GM21619 (cell line): Measurements from ENCODE around the gene MED16.
A peak's percentile ranks its signal among the peaks of the same experiment; 100 is the strongest.

Source experiments
- ATAC-seq: cut with Tn5 transposase; IDR thresholded peaks from one replicate; pipeline ENCODE4 v1.9.1; 2021; ENCODE audit not compliant: unreplicated experiment

The MED16 gene, protein sequence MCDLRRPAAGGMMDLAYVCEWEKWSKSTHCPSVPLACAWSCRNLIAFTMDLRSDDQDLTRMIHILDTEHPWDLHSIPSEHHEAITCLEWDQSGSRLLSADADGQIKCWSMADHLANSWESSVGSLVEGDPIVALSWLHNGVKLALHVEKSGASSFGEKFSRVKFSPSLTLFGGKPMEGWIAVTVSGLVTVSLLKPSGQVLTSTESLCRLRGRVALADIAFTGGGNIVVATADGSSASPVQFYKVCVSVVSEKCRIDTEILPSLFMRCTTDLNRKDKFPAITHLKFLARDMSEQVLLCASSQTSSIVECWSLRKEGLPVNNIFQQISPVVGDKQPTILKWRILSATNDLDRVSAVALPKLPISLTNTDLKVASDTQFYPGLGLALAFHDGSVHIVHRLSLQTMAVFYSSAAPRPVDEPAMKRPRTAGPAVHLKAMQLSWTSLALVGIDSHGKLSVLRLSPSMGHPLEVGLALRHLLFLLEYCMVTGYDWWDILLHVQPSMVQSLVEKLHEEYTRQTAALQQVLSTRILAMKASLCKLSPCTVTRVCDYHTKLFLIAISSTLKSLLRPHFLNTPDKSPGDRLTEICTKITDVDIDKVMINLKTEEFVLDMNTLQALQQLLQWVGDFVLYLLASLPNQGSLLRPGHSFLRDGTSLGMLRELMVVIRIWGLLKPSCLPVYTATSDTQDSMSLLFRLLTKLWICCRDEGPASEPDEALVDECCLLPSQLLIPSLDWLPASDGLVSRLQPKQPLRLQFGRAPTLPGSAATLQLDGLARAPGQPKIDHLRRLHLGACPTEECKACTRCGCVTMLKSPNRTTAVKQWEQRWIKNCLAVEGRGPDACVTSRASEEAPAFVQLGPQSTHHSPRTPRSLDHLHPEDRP

DNA sequence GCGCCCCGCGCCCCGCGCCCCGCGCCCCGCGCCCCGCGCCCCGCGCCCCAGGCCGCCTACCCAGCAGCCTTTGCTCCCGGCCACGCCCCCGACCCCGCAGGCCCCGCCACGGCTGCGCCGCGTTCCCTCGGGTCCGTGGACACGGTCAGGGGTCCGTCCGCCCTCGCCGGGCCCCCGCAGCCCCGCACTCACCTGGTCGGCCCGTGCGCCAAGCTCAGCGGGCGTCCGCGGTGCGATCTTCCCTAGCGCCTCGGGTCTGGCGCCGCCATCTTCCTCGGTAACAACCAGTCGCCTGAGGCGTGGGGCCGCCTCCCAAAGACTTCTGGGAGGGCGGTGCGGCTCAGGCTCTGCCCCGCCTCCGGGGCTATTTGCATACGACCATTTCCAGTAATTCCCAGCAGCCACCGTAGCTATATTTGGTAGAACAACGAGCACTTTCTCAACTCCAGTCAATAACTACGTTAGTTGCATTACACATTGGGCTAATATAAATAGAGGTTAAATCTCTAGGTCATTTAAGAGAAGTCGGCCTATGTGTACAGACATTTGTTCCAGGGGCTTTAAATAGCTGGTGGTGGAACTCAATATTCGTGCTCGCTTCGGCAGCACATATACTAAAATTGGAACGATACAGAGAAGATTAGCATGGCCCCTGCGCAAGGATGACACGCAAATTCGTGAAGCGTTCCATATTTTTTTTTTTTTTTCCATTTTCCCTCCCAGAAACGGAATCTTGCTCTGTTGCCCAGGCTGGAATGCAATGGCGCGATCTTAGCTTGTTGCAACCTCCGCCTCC is at the start of gene MED16, which contains the start of gene RNU6-9:
TSS of gene MED16 (minus strand) at position 294 of the 796 bp plus-strand sequence. CDS start 2,056 bp downstream, outside the sequence.
TSS of gene RNU6-9 (plus strand) at position 591 of the 796 bp plus-strand sequence.
- ATAC-seq = peak; percentile 73

DNA sequence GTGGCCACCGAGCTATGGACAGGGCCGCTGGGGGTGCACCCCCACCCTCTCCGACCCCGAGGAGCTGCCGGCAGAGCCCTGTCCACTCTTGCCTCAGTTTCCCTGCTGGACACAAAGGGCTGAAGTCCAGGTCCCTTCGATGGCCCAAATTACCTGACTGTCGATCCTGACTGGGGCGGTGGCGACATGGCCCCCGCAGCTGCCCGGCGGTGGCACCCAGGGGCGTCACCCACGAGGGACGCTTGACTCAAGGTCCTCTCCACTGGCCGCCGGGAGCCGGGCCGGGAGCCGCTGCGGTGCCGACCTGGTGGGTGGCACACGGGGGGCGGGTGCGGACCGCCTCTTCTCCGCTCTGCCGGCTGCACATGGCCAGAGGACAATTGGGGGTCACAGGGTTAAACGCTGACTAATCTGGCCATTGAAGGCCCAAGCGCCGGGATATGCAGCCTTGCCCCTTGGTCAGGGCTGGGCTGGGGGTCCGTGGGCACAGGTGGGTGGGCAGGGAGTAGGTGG is 49.2 kb upstream of the MED16 start:
- ATAC-seq = no peak

DNA sequence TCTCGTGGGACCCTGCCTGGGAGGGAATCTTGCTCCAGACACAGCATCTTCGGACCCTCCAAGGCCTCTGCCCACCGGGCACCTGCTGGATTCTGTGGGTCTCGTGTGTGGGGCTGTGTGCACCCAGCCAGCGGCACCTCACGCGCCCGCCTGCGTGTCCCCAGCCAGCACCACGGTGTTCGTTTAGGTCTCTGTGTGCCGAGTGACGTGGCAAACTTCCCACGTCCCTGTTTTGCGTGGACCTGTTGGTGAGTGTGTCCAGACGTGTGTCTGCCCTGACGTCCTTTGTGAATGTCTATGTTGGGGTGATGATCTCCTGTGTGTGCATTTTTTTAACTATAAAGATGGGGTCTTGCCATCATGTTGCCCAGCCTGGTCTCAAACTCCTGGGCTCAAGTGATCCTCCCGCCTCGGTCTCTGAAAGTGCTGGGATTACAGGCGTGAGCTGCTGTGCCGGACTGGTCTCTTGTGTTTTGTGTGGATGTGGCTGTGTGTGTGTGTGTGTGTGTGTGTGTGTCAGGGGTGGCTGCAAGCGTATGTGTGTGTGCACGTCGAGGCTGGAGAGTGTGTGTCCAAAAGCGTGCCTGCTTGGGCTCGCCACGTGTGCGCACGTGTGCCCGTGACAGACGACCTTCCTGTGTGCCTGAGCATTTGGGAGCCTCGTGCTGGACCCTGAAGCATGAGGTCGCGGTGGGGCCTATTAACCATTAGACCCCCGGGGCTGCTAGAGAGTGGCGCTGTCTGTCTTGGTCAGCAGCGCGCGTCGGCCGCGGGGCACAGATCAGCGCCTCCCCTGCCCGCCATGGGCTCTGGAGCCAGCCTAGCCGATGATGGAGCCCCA is 48.5 kb upstream of the MED16 start:
- ATAC-seq = no peak

DNA sequence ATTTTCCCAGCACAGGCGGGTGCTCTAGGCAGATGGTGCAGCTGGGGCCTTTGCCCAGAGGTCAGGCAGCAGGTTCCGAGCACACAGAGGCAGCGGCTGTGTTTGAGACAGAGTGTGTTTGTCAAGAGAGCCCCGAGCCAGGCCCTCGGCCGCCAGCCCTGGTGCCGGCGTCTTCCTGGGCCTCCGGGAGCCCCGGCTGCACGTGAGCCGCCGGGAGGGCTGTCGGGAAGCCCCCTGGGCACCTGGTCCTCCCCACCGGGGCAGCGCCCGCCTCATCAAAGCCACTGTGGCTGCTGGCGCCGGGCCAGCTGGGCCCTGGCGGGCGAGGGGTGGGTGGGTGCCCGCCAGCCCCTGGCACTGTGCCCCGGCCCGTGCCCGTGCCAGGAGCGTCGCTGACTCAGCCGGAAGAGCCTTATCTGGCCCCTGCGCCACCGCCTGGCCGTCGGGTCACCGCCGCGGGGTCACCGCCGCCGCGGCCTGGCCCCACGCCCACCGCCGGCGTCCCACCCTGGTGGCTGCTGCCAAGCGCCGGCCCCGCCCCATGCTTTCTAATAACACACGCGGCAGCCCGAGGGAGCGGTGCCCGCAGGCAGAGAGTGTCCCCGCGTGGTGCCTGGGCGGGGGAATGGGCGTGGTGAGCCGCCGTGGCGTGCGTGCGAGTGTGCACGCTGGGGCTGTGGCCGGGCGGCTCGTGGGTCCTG is 47.8 kb upstream of the MED16 start:
- ATAC-seq = peak; percentile 33

DNA sequence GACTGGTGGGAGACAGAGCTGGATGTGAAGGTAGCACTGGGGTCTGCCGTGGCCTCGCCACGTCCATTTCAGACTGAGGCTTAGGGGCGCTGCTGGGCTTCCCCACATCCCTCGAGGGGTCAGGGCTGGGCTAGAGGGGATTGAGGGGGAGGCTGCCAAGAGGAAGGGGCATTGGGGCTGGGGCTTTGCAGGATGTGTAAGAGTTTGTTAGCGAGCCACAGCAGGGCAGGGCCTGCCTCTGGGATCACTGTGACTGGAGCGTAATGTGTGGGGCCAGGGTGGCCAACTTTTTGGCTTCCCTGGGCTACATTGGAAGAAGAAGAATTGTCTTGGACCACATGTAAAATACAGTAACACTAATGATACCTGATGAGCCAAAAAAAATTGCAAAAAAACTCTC is 46.9 kb upstream of the MED16 start:
- ATAC-seq = no peak

DNA sequence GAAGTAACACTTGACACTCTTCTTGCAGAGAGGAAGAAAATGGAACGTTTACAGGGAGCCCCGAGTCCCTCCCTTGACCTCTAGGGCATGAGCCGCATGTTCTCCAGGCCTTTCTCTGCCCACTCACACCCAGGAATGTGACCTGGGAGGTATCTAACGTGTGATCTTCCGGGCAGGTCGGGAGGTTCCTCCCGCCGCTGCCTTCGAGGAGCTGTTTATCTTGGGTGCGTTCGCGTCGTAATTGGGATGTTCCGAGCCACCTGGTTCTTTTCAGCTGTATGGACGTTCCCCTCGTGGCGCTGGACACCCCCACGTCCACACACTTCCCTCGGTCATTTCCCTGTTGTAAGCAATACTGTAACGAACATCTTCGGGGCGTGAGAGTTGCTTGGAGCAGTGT is 46.5 kb upstream of the MED16 start:
- no peak for ATAC-seq

DNA sequence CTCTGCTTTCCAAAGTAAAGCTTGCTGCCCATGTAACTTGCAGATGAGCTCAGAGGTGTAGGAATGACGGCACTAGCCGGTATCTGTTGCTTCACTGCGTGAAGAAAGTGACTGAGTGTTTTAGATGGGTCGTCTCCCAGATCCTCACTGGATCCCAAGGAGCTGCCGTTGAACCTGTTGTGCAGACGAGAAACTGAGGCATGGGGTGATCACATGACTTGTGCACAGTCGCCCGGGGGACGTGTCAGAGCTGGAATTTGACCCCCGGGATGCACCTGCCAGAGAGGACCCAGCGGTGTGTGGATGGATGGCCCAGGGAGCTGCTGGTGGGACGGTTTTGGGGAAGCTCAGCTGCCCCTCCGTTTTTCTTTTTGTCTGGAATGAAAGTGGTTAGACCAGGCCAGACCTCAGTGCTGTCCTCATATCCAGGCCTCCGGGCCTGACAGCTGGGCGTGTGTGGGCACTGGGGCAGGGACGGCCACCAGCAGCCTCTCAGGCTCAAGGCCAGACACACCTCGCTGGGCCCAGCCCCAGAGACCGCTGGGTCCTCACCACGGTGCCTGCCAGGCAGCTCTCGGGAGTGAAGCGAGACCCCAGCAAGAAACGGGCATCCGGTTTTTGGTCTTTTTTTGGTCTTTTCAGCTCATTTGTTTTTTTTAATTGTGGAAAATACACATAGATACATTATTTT is 45.4 kb upstream of the MED16 start:
- ATAC-seq = no peak

DNA sequence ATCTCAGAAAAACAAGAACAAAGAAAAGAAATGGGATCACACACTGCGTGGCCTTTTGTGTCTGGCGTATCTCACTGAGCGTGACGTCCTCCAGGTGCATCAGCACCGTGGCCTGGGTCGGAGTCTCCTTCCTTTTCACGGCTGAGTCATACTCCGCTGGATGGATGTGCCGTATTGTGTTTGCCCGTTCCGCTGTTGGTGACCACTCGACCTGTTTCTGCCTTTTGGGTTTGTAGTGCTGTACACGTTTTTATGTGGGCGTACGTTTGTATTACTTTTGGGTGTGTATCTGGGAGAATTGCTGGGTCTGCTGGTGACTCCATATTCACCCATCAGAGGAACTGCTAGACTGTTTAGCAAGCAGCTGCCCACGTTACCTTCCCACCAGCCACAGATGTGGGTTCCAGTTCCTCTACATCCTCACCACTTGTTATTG is 44.3 kb upstream of the MED16 start:
- ATAC-seq = no peak

DNA sequence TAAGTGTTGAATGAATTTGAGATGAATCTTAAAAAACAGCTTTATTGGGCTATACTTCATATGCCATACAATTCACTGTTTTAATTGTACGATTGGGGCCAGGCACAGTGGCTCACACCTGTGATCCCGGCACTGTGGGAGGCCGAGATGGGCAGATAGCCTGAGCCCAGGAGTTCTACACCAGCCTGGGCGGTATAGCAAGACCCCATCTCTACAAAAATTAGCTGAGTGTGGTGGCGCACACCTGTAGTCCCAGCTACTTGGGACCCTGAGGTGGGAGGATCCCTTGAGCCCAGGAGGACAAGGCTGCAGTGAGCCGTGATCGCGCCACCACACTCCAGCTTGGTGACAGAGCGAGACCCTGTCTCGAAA is 43.2 kb upstream of the MED16 start:
- no peak for ATAC-seq

DNA sequence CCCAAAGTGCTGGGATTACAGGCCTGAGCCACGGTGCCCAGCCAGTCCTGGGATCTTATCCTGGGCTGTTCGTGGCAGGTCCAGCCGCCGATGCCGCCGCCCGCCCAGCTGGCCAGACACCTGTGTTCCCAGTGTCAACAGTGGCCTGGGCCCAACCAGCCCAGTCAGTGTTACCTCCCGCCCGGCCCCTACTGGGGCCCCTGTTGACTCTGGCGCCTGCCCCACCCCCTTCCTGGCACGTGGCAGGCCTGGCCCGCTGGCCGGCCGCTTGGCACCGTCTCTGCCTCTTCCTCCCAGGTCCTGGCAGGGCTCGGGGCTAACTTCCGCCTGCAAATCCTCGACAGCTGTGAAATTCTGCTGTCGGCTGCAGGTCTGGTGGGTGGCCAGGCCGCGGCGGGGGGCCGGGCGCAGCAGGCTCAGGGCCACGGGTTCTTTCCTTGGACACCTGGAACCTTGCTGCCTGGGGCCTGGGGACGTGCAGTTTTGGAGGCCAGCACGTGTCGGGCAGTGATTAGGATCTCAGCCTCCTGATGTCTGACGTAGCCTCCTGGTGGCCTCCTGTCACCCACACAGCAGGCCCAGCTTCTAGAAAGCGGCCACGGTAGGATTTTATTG is 42.0 kb upstream of the MED16 start:
- no peak for ATAC-seq

DNA sequence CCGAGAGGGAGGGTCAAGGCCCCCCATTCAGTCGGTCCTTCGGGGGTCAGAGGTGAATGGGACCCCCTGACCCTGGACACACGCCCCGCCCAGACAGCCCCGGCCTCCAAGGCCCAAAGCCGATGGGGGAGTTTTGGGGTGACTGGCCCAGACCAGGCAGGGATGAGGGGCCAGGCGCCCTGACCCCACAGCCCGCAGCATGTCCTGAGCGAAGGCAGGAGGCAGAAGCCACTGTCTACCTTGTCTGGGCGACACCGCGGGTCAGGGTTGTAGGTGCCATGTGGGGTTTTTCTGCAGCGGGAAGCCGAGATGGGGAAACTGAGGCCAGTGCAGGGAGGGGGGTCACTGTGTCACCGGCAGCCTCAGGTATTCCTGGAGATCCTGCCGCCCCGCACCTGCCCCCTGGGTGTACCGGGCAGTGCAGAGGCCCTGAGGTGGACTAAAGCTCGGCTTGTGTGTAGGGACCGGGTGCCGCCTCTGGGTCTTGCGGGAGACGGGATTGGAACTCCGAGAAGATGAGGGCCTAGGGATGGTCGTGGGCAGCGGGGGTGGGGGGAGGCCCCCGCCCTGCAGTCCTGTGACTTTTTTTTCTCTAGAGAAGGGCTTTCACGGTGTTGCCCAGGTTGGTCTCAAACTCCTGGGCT is 41.3 kb upstream of the MED16 start:
- no peak for ATAC-seq

DNA sequence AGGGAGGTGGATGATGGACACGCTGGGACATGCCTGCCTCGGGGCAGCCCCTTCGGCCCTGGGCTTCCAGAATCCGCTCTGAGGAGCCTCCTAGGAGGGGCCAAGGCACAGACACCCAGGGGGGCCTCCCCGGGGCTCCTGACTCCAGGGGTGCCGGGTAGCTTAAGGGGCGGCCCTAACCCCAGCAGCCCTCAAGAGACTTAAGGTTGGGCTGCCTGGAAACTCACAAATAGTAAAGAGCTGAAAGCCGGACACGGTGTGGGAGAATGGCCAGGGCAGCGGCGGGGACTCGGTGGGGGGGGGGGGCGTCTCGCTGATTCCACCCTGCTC is 40.5 kb upstream of the MED16 start:
- no peak for ATAC-seq

DNA sequence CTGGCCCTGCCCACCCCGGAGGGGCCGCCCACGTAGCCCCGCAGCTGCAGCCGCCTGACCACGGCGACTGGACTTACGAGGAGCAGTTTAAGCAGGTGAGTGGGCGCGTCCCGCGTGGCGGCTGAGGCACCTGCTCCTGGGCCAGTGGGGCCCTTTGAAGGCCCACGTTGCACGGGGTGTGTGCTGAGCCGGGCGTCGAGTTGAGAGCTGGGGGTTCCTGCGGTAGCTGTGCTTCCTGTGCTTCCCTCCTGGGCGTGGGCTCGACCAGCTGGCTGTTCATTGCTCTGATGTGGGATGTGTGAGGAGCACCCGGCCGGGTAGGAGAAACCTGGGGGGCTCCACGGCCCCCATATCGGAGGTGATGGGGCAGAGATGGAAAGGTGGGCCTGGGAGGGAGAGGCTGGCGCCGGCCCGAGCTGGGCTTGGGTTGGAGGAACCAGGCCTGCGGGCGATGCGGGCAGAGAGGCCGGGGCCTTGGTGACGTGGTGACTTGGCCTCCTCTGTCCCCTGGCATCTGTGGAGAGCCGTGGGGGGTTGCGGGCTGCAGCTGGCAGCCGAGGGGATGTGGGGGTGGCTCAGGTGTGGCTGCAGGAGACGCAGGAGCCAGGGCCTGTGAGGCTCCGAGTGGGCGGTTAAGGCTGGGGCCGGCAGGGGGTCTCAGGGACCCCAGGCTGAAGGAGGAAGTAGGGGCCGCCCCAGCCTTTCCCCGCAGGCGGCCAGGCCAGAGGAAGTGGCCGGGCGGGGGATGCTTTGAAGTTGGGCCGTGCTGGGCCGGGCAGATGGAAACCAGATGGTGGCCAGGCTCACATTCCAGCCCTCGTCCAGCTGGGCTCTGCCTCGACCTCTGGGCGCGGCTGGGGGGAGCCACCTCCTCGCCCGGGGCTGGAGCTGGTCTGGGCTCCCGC is 39.9 kb upstream of the MED16 start:
- ATAC-seq = no peak

DNA sequence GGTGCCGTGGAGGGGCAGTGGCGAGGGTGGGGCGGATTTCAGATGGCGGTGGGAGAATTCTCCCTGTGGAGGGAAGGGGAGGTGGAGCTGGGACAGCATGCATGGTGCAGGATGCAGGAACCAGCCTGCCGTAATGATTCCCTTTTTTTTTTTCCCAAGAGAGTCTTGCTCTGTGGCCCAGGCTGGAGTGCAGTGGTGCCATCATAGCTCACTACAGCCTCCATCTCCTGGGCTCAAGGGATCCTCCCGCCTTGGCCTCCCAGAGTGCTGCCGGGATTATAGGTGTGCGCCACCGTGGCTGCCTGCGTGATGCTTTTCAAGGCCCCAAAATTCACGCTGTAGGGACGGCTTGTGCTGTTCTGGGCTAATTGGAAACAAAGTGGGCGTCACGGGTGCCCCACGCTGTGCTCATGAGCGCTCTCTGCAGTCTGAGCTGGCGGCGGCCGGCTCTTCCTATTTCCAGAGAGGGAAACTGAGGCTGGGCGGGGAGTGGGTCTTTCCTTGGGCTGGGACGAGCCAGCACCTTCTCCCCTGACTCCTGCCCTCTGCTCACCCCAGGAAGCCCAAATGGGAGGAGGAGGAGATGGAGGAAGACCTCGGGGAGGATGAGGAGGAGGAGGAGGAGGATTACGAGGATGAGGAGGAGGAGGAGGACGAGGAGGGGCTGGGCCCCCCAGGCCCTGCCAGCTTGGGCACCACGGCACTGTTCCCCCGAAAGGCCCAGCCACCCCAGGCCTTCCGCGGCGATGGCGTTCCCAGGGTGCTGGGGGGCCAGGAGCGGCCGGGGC is 39.1 kb upstream of the MED16 start:
- no peak for ATAC-seq

DNA sequence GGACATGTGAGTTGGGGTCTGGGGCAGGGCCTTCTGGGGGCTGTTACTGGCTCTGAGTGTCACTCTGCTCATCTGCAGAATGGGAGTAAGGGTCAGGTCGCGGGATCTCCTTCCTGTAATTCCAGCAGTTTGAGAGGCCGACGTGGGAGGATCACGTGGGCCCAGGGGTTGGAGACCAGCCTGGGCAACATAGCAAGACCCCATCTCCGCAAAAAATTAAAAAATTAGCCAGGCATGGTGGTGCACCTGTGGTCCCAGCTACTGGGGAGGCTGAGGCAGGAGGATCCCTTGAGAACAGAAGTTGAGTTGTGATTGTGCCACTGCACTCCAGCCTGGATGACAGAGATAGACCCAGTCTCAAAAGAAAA is 36.9 kb upstream of the MED16 start:
- no peak for ATAC-seq

DNA sequence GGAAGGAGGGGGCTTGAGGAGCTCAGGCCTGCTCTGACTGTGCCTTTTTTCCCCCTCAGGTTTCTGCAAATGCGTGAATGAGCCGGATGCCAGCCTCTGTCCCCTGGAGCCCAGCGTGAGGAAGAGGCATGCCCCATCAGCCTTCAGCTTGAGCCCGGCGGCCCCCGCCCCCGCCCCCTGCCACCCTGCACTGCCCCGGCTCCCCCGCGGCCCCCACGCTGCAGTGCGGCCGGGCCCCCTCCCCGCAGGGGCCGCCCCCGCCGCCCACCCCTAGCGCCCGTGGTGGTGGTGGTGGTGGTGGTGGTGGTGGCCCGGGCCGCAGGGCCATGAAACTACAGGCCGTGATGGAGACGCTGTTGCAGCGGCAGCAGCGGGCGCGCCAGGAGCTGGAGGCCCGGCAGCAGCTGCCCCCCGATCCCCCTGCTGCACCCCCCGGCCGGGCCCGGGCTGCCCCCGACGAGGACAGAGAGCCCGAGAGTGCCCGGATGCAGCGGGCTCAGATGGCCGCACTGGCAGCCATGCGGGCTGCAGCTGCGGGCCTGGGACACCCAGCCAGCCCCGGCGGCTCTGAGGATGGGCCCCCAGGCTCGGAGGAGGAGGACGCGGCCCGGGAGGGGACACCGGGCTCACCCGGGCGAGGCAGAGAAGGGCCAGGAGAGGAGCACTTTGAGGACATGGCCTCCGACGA is 36.4 kb upstream of the MED16 start:
- no peak for ATAC-seq
